Measurements from ENCODE around the gene SRF. TPM values are rescaled to one million over a fixed set of nuclear protein-coding genes. Genes with fewer than 3 reads are reported as not detected.

SRF gene
- total RNA-seq, 6 donors from 2014 or later, result 25.1 to 40.6 (median 30.8) TPM

GRCh38 chr6:43142101-43142500 is 29.0 kb upstream of the SRF start:
- ATAC-seq (ENCODE audit: low FRiP score in 2 of 2) (no peak), DNase-seq (no peak)
- WGBS, 2 donors, result 75 to 77% methylated on average over 6 to 14 of the region's 14 CpGs
- H3K27ac ChIP-seq, result no peak overlapping the region
- no peaks in the 10 kb centered on the region for H3K9me3 ChIP-seq
- TF ChIP-seq POLR2A (IDR thresholded peaks at IDR 0.05) (no peak), CTCF (IDR thresholded peaks at IDR 0.05) (no peak), POLR2AphosphoS5 (IDR thresholded peaks at IDR 0.05) (no peak), EP300 (IDR thresholded peaks at IDR 0.05) (no peak)
- peaks cover 0 to 16% (median 5%) of the 10 kb centered on the region in 4 donors for H3K36me3 ChIP-seq
- no peaks in the 10 kb centered on the region for H3K27me3 ChIP-seq
- H3K4me3 ChIP-seq, result no peak overlapping the region
- peaks cover 7 to 10% (median 8%) of the 10 kb centered on the region in 4 donors for H3K4me1 ChIP-seq

GRCh38 chr6:43143235-43144128 is 27.6 kb upstream of the SRF start:
- no peak for TF ChIP-seq POLR2AphosphoS5 (IDR thresholded peaks at IDR 0.05)
- peak; percentile 82 to 97 (median 95) for TF ChIP-seq CTCF (IDR thresholded peaks at IDR 0.05)
- Histone ChIP-seq H3K36me3 (peaks cover 0 to 17% (median 6%) of the 10 kb centered on the region in 4 donors), H3K9me3 (no peaks in the 10 kb centered on the region), H3K27ac (peak overlapping the region in 2 of 4 donors; percentile 18 to 46), H3K4me3 (peak overlapping the region in 1 of 4 donors; percentile 6), H3K27me3 (no peaks in the 10 kb centered on the region), H3K4me1 (peaks cover 7 to 10% (median 8%) of the 10 kb centered on the region in 4 donors)
- WGBS, 2 donors, result 19 to 22% methylated on average over 19 to 24 of the region's 25 CpGs
- ATAC-seq (ENCODE audit: low FRiP score in 2 of 2), result peak; percentile 94 to 97
- peak; percentile 84 to 96 for DNase-seq

GRCh38 chr6:43144879-43145278 is 26.2 kb upstream of the SRF start:
- H3K27ac ChIP-seq, result no peak overlapping the region
- no peak overlapping the region for H3K4me3 ChIP-seq
- DNase-seq, result no peak
- peaks cover 0 to 13% (median 6%) of the 10 kb centered on the region in 4 donors for H3K36me3 ChIP-seq
- TF ChIP-seq POLR2A (IDR thresholded peaks at IDR 0.05), result no peak
- no peak for TF ChIP-seq CTCF (IDR thresholded peaks at IDR 0.05)
- no peak for TF ChIP-seq EP300 (IDR thresholded peaks at IDR 0.05)
- no peak for TF ChIP-seq POLR2AphosphoS5 (IDR thresholded peaks at IDR 0.05)
- no peaks in the 10 kb centered on the region for H3K9me3 ChIP-seq
- peaks cover 7 to 10% (median 8%) of the 10 kb centered on the region in 4 donors for H3K4me1 ChIP-seq
- H3K27me3 ChIP-seq, result no peaks in the 10 kb centered on the region
- no peak for ATAC-seq (ENCODE audit: low FRiP score in 2 of 2)
- WGBS, 2 donors, result 79 to 82% methylated on average over 6 of the region's 6 CpGs

GRCh38 chr6:43146261-43146660 is 24.8 kb upstream of the SRF start:
- no peak overlapping the region for H3K4me3 ChIP-seq

More at GRCh38 chr6:43146261-43146660, 24.8 kb upstream of the SRF start:
- Histone ChIP-seq H3K27me3 (no peaks in the 10 kb centered on the region), H3K4me1 (peaks cover 7 to 10% (median 8%) of the 10 kb centered on the region in 4 donors), H3K36me3 (peaks cover 0 to 13% (median 6%) of the 10 kb centered on the region in 4 donors), H3K9me3 (no peaks in the 10 kb centered on the region), H3K27ac (no peak overlapping the region)
- no peak for ATAC-seq (ENCODE audit: low FRiP score in 2 of 2)
- DNase-seq, result no peak
- TF ChIP-seq EP300 (IDR thresholded peaks at IDR 0.05), result no peak
- no peak for TF ChIP-seq CTCF (IDR thresholded peaks at IDR 0.05)
- no peak for TF ChIP-seq POLR2A (IDR thresholded peaks at IDR 0.05)
- no peak for TF ChIP-seq POLR2AphosphoS5 (IDR thresholded peaks at IDR 0.05)
- WGBS, 2 donors, result 93 to 95% methylated on average over 3 of the region's 3 CpGs
